Right cardiac atrium (tissue), 5 donors: ENCODE results near the gene KDM4C. TPM values are rescaled to one million over a fixed set of nuclear protein-coding genes. Genes with fewer than 3 reads are reported as not detected.

Experiments used
- ATAC-seq, 2 donors: fragments of 200-7000 bp; cut with Tn5 transposase; one replicate each; pipeline versions ENCODE4 v1.8.0 to v1.9.1; 2020; ENCODE audit warnings: moderate library complexity in 2 of 2, mild to moderate bottlenecking in 1 of 2
- DNase-seq, 3 donors: peaks; one replicate each; pipeline ENCODE4 v3.0.0-alpha.2; 2020
- H3K27ac ChIP-seq: one replicate; pipeline ENCODE4 v1.5.1; 2013; ENCODE audit warnings: mild to moderate bottlenecking, low read length, control low read depth, moderate library complexity
- H3K27me3 ChIP-seq: one replicate; pipeline ENCODE4 v1.6.1; 2013; ENCODE audit not compliant: control insufficient read depth, insufficient read depth
- H3K4me1 ChIP-seq: one replicate; pipeline ENCODE4 v1.6.1; 2013; ENCODE audit warnings: low read length; ENCODE audit not compliant: control insufficient read depth, insufficient read depth
- H3K4me3 ChIP-seq: one replicate; pipeline ENCODE4 v1.5.1; 2013; ENCODE audit warnings: low read length, control low read depth
- H3K9me3 ChIP-seq: one replicate; pipeline ENCODE4 v1.6.1; 2013; ENCODE audit warnings: low read length; ENCODE audit not compliant: control insufficient read depth
- WGBS: extraction: QIAGEN DNeasy Blood & Tissue Kit; methylation state at CpG from one replicate; pipeline ENCODE4 v1.1.7; 2013; 5-methylcytosine and 5-hydroxymethylcytosine counted together
- intact Hi-C, 4 donors: fragments of 100-400 bp; cut with DNase I; formaldehyde crosslinking; loops; one replicate each; pipeline versions ENCODE4 v1.11.0 to v1.14.0; 2022 to 2023
- polyA plus RNA-seq: library from polyadenylated mRNA; stranded (reverse); fragments of 200-250 nt; gene quantifications from one replicate; pipeline ENCODE4 v1.2.3, GENCODE V29; 2013
- total RNA-seq, 4 donors: library from RNA; stranded (reverse); fragmentation: NEBNext Ultra II Directional; extraction: Animal tissue kit (Norgen Biotek cat#: 25700); gene quantifications; one replicate each; pipeline ENCODE4 v1.2.1, GENCODE V29; 2021
- donor health status: healthy with polysubstance abuse.
- donor health status: DM: no; HTN: yes; CAD: no.
- donor health status: DM: no; HTN: no; CAD: no.
- donor health status: DM: no; HTN: yes; CAD: no; lungs with severe emphysema.
- donor health status: DM: yes; HTN: yes; CAD: no.

KDM4C gene
- total and polyA plus RNA-seq, 5 donors: 6.4 to 20.6 (median 17.1) TPM

DNA sequence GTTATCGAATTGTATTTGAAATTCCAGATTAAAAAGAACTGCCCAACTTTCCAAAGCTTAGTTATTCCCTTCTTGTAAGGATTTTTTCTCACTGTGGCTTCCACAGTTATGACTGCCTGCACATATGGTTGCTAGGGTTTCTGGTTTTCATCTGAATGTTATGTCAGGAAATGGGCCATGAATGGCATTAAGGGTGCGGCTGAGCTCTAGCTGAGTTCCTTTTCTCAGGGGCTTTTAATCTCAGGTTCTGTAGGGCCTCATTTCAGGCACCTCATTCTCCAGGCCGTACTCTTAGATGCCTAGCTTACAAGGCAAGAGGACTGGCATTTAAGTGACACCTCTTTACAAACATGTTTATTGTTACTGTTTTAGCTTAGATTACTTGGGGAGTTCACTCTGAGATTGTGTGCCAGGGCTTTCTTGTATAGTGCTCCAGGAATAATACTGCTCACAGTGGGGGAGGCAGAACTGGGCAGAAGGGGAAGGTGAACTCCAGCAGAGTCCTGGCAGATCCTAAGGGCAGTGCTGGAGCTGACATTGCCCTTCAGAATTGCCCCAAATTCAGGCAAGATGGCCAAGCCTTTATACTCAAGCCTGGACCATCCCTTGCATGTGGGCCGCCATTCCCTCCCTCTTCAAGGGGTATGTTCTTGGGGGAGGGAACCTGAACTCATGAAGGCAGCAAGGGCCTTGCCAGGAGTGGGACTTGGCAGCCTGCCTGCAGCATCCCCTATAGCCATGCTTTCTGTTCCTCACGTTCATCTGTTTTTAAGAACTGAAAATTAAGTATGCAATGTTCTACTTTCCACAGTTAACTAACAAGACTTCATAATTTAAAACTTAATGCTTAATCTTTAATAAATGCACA is 111.5 kb downstream of the KDM4C start:
- Histone ChIP-seq H3K4me1 (peaks cover 6% of the 10 kb centered on the region), H3K9me3 (no peaks in the 10 kb centered on the region), H3K27me3 (no peaks in the 10 kb centered on the region), H3K4me3 (no peak overlapping the region), H3K27ac (no peak overlapping the region)
- intact Hi-C loops: no loop called here
- ATAC-seq (no peak), DNase-seq (peak in 1 of 3 donors; percentile 51)
- 85% methylated on average over 5 of the region's 5 CpGs for WGBS

- H3K4me1 ChIP-seq: peaks cover 8% of the 10 kb centered on the region
- WGBS: 95% methylated on average over 1 of the region's 1 CpG
- intact Hi-C loops: no loop called here
Observed at GRCh38 chr9:6870149-6870548, 112.4 kb downstream of the KDM4C start.

DNA sequence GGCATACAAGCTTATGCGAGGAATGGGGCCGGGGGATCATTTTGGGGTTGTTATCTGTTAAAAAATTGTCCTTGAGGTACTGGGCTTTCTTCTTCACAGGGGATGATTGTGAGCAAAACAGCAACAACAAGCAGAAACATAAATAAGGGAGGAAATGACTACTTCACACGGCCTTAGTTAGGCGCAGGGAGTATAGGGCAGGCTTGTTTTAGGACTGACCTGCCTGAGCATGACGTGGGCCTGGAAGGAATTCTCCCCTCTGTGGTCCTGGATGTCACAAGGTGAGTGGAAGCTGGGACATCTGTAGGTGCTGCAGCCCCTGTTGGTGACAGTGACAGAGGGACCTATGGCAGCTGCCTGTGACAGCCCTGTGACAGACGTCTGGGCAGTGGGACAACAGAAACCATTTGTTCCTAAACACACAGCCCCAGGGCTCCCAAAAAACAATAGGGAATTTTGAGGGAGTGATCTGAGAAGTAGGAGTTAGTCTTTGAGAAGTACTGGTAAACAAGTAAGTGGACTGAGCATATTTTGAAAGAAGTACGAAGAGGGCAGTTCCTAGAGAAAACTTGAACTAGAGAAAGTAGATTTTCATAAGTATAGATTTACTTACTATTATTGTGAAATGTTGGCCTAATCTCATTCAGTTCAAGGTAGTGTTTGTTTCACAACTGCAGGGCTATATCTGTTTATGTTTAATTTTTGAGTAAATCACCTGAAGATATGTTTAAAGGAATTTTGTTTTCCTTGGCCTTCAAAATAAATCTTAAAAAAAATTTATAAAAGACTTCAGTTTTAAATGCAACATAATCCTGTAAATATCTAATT is 113.1 kb downstream of the KDM4C start:
- no peak overlapping the region for H3K27ac ChIP-seq
- peaks cover 8% of the 10 kb centered on the region for H3K4me1 ChIP-seq
- no peaks in the 10 kb centered on the region for H3K27me3 ChIP-seq
- ATAC-seq: peak in 1 of 2 donors; percentile 29
- DNase-seq: no peak
- H3K9me3 ChIP-seq: no peaks in the 10 kb centered on the region
- 85% methylated on average over 7 of the region's 7 CpGs for WGBS
- no peak overlapping the region for H3K4me3 ChIP-seq
- intact Hi-C loops: no loop called here

More at GRCh38 chr9:6870149-6870548, 112.4 kb downstream of the KDM4C start:
- ATAC-seq (peak in 1 of 2 donors; percentile 16), DNase-seq (no peak)
- no peak overlapping the region for H3K27ac ChIP-seq
- H3K27me3 ChIP-seq: no peaks in the 10 kb centered on the region
- no peaks in the 10 kb centered on the region for H3K9me3 ChIP-seq
- no peak overlapping the region for H3K4me3 ChIP-seq

DNA sequence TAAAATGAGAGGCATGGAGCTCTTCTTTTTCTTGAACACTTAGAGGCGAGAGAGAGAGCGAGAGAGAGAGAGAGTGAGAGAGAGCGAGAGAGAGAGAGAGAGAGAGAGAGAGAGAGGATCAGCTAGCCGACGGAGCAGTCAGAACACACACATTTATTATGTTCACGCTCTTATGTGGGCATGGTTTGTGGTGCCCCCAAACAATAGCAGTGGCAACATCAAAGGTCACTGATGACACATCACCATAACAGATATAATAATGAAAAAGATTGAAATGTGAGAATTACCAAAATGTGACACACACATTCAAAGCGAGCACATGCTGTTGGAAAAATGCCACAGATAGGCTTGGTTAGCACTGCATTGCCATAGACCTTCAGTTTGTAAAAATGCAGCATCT is 116.1 kb downstream of the KDM4C start:
- no peak overlapping the region for H3K4me3 ChIP-seq
- no peaks in the 10 kb centered on the region for H3K27me3 ChIP-seq
- ATAC-seq (peak in 1 of 2 donors; percentile 35), DNase-seq (no peak)
- 39% methylated on average over 7 of the region's 7 CpGs for WGBS
- peaks cover 8% of the 10 kb centered on the region for H3K4me1 ChIP-seq
- H3K9me3 ChIP-seq: no peaks in the 10 kb centered on the region
- intact Hi-C loops: no loop called here
- no peak overlapping the region for H3K27ac ChIP-seq

- ATAC-seq: no peak
- Histone ChIP-seq H3K27ac (no peak overlapping the region), H3K4me1 (peaks cover 2% of the 10 kb centered on the region), H3K4me3 (no peak overlapping the region), H3K9me3 (no peaks in the 10 kb centered on the region), H3K27me3 (no peaks in the 10 kb centered on the region)
- intact Hi-C loops: no loop called here
- no peak for DNase-seq
- WGBS: 98% methylated on average over 10 of the region's 10 CpGs
Observed at GRCh38 chr9:6876195-6876894, 118.6 kb downstream of the KDM4C start.

- H3K9me3 ChIP-seq: no peaks in the 10 kb centered on the region
- intact Hi-C loops: no loop called here
Observed at GRCh38 chr9:6877671-6878161, 119.9 kb downstream of the KDM4C start.

GRCh38 chr9:6880626-6881025 is 122.9 kb downstream of the KDM4C start:
- H3K9me3 ChIP-seq: no peaks in the 10 kb centered on the region
- H3K27me3 ChIP-seq: no peaks in the 10 kb centered on the region
- no peak overlapping the region for H3K27ac ChIP-seq
- 88% methylated on average over 2 of the region's 2 CpGs for WGBS
- H3K4me3 ChIP-seq: no peak overlapping the region
- H3K4me1 ChIP-seq: no peaks in the 10 kb centered on the region
- DNase-seq: no peak
- intact Hi-C loops: no loop called here
- no peak for ATAC-seq

More at GRCh38 chr9:6877671-6878161, 119.9 kb downstream of the KDM4C start:
- H3K27ac ChIP-seq: no peak overlapping the region
- 69% methylated on average over 1 of the region's 1 CpG for WGBS
- peaks cover 2% of the 10 kb centered on the region for H3K4me1 ChIP-seq
- ATAC-seq: no peak
- H3K27me3 ChIP-seq: no peaks in the 10 kb centered on the region
- no peak for DNase-seq
- no peak overlapping the region for H3K4me3 ChIP-seq

- intact Hi-C loops: no loop called here
- no peak for ATAC-seq
- 79% methylated on average over 5 of the region's 5 CpGs for WGBS
Observed at GRCh38 chr9:6884101-6884500, 126.3 kb downstream of the KDM4C start.

DNA sequence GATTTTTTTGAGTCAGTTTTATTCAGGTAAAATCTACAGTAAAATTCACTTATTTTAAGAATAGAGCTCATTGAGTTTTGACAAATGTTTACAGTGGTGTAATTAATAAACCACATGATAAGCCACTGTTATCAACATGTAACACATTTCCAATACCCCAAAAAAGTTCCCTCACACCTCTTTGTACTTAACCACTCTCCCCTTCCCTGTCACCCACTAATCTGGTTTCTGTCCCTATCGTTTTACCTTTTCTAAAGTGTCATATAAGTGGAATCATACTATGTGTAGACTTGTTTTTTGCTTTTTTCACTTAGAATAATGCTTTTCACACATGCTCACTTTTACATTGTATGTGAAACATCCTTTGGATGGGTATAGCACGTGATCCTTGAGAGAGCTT is 127.2 kb downstream of the KDM4C start:
- Histone ChIP-seq H3K4me1 (no peaks in the 10 kb centered on the region), H3K9me3 (no peaks in the 10 kb centered on the region), H3K4me3 (no peak overlapping the region), H3K27me3 (no peaks in the 10 kb centered on the region), H3K27ac (no peak overlapping the region)
- DNase-seq (no peak), ATAC-seq (no peak)
- 78% methylated on average over 2 of the region's 2 CpGs for WGBS
- intact Hi-C loops: no loop called here

More at GRCh38 chr9:6884101-6884500, 126.3 kb downstream of the KDM4C start:
- Histone ChIP-seq H3K27me3 (no peaks in the 10 kb centered on the region), H3K4me3 (no peak overlapping the region), H3K4me1 (no peaks in the 10 kb centered on the region), H3K27ac (no peak overlapping the region), H3K9me3 (no peaks in the 10 kb centered on the region)
- DNase-seq: no peak

GRCh38 chr9:6887051-6887450 is 129.3 kb downstream of the KDM4C start:
- no peak for DNase-seq
- intact Hi-C loops: no loop called here
- H3K4me3 ChIP-seq: no peak overlapping the region
- H3K4me1 ChIP-seq: no peaks in the 10 kb centered on the region
- no peaks in the 10 kb centered on the region for H3K27me3 ChIP-seq
- ATAC-seq: no peak
- 88% methylated on average over 2 of the region's 2 CpGs for WGBS
- H3K9me3 ChIP-seq: no peaks in the 10 kb centered on the region
- H3K27ac ChIP-seq: no peak overlapping the region
